Heart right ventricle (tissue), 16 donors: Measurements from ENCODE around the gene SLC6A12. TPM values are rescaled to one million over a fixed set of nuclear protein-coding genes. Genes with fewer than 3 reads are reported as not detected.

Experiments used
- ATAC-seq, 8 donors: fragments of 200-7000 bp; cut with Tn5 transposase; one replicate each; pipeline ENCODE4 v1.9.1; 2020; ENCODE audit warnings: mild to moderate bottlenecking in 8 of 8, moderate library complexity in 8 of 8, moderate number of reproducible peaks in 1 of 8
- DNase-seq, 2 donors: peaks; one replicate each; pipeline ENCODE4 v3.0.0-alpha.2; 2020
- H3K27ac ChIP-seq, 10 donors: fragments of 200-600 bp; sonication (generic) in 2 of 10; one replicate each; pipeline versions ENCODE4 v1.5.0 to v1.8.0; 2020 to 2022; ENCODE audit warnings: mild to moderate bottlenecking in 3 of 10
- H3K27me3 ChIP-seq, 7 donors: fragments of 200-600 bp; one replicate each; pipeline ENCODE4 v1.8.0; 2021 to 2022; ENCODE audit warnings: mild to moderate bottlenecking in 2 of 7
- H3K36me3 ChIP-seq, 9 donors: fragments of 200-600 bp; sonication (generic) in 1 of 9; one replicate each; pipeline versions ENCODE4 v1.5.0 to v1.8.0; 2020 to 2022; ENCODE audit warnings: mild to moderate bottlenecking in 2 of 9
- H3K4me1 ChIP-seq, 9 donors: fragments of 200-600 bp; sonication (generic) in 1 of 9; one replicate each; pipeline versions ENCODE4 v1.5.0 to v1.8.0; 2020 to 2022; ENCODE audit warnings: mild to moderate bottlenecking in 4 of 9
- H3K4me3 ChIP-seq, 10 donors: fragments of 200-600 bp; sonication (generic) in 2 of 10; one replicate each; pipeline versions ENCODE4 v1.5.0 to v1.8.0; 2020 to 2022; ENCODE audit warnings: mild to moderate bottlenecking in 7 of 10, moderate library complexity in 2 of 10
- H3K9me3 ChIP-seq, 11 donors: fragments of 200-600 bp in 10 of 11; sonication (generic) in 2 of 11; one replicate each; pipeline versions ENCODE4 v1.5.0 to v1.8.0; 2013 to 2022; ENCODE audit warnings: mild to moderate bottlenecking in 2 of 11, control low read depth in 1 of 11, moderate library complexity in 1 of 11
- WGBS, 2 donors: extraction: QIAGEN DNeasy Blood & Tissue Kit; methylation state at CpG; one replicate each; pipeline ENCODE4 v1.1.7; 2013; ENCODE audit warnings: inconsistent platforms in 1 of 2; 5-methylcytosine and 5-hydroxymethylcytosine counted together
- intact Hi-C, 10 donors: fragments of 100-400 bp; cut with DNase I; formaldehyde crosslinking; loops; one replicate each; pipeline versions ENCODE4 v1.11.1 to v1.14.2; 2022
- polyA plus RNA-seq, 2 donors: library from polyadenylated mRNA; stranded (reverse); fragments of 200-250 nt; gene quantifications; one replicate each; pipeline ENCODE4 v1.2.3, GENCODE V29; 2013
- total RNA-seq, 10 donors: library from RNA; stranded (reverse); fragmentation: NEBNext Ultra II Directional in 3 of 10; extraction: Animal tissue kit (Norgen Biotek cat#: 25700) in 3 of 10; gene quantifications; one replicate each; pipeline versions ENCODE4 v1.2.1 to v1.2.4, GENCODE V29; 2021 to 2023
- TF ChIP-seq, protein P1 (sequence below), 9 donors: fragments of 200-600 bp; sonication (generic) in 2 of 9; IDR thresholded peaks; one replicate each; pipeline versions ENCODE4 v1.5.0 to v1.8.0; 2021 to 2022; ENCODE audit warnings: antibody characterized with exemption in 9 of 9, mild to moderate bottlenecking in 5 of 9, moderate library complexity in 1 of 9
- donor health status: Arrhythmogenic right ventricular cardiomyopathy.
- donor health status: ischemic (EF 13 %, LVEDD 7.1; RV severe dilation, severe dysfunction).
- donor health status: healthy with polysubstance abuse.
- donor health status: DM: no; HTN: yes; CAD: no.
- donor health status: DM: no; HTN: no; CAD: no.
- donor health status: ischemic (EF 25% LVEDD 6.9; RV normal size, moderate dysfunction).
- donor health status: ischemic (EF 25% LVEDD 5.7; RV mildly dilated, moderate dysfunction).
- donor health status: healthy.
- donor health status: DM: yes; HTN: yes; CAD: no.
- donor health status: Ischemic cardiomyopathy.
- donor health status: ischemic (EF 35%, LVEDD 5.7; RV mildly dilated, moderate dysfunction).
- donor health status: nonischemic (EF 11% LVEDD 7.7; RV severe dilation, severe dysfunction).
- donor health status: DM: yes; HTN: yes; CAD: no.
- donor health status: PGD.
- donor health status: ischemic (EF 29% LVEDD 5.4; RV normal size, mild dysfunction).
- donor health status: nonischemic (EF 23%, LVEDD 6.1; RV moderate dilation, normal function).

The SLC6A12 gene
- total and polyA plus RNA-seq, 12 donors = 0.14 to 1.4 (median 0.74) TPM

DNA sequence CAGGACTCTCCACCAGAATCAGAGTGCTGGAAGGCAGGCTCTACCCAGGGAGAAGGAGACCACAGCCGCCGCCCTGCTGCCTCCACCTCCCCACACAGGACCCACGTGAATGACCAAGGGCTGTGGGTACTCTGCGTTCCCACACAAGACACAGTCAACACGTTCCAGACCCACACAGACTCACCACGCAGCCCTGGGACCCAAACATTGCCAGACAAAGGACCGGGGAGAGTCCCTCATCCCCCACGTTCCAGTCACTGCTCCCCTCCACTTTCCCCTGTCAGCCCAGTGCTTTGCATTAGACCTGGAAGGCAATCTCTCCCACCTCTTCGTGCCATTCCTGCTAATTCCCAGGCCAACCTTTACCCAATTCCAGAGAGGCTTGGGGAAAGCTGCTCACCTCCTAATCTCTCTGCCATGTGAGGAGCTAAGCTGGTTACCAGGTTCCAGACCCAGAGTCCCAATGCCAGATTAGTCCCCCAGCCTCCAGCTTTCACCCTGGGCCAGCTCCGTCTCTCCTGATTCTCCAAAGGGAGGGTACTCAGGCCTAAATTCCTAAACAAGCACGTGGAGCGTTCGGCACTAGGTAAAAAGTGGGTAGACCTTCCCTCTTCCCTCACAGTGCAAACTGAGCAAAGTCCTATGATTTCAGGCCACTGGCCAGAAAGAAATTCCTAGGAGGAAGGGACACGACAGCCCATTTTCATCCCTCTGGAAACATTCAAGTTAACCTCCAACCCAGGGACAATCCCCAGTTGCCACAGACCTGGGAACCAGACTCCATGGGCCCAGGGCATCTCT, 43.8 kb upstream of the SLC6A12 start:
- no peak for ATAC-seq
- H3K27me3 ChIP-seq = peaks cover 0 to 14% (median 6%) of the 10 kb centered on the region in 7 donors
- intact Hi-C loops = no loop called here
- no peak overlapping the region for H3K27ac ChIP-seq
- TF ChIP-seq, protein P1, sequence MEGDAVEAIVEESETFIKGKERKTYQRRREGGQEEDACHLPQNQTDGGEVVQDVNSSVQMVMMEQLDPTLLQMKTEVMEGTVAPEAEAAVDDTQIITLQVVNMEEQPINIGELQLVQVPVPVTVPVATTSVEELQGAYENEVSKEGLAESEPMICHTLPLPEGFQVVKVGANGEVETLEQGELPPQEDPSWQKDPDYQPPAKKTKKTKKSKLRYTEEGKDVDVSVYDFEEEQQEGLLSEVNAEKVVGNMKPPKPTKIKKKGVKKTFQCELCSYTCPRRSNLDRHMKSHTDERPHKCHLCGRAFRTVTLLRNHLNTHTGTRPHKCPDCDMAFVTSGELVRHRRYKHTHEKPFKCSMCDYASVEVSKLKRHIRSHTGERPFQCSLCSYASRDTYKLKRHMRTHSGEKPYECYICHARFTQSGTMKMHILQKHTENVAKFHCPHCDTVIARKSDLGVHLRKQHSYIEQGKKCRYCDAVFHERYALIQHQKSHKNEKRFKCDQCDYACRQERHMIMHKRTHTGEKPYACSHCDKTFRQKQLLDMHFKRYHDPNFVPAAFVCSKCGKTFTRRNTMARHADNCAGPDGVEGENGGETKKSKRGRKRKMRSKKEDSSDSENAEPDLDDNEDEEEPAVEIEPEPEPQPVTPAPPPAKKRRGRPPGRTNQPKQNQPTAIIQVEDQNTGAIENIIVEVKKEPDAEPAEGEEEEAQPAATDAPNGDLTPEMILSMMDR (IDR thresholded peaks at IDR 0.05) = no peak
- H3K4me1 ChIP-seq = peaks cover 0 to 6% (median 0%) of the 10 kb centered on the region in 9 donors
- H3K36me3 ChIP-seq = no peaks in the 10 kb centered on the region
- H3K9me3 ChIP-seq = no peaks in the 10 kb centered on the region
- 61 to 64% methylated on average over 14 of the region's 14 CpGs for WGBS, 2 donors
- DNase-seq = no peak
- no peak overlapping the region for H3K4me3 ChIP-seq

DNA sequence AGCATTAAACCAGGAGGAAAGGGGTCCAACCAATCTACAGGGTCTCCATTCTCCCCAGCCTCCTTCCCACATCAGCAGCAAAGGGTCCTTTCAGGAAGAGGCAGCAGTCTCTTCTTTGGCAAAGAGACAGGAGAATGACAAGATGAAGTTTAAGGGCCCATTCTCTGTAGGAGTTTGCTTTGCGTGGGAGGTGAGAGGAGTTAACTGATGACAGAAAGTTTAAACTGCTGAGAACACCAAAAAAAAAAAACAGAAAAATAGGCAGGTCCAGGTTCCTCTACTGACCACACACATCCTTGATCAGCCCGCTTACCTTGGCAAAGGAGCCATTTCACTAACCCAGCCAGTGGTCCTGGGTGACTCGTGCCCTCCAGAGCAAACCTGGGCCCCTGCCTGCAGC, 43.0 kb upstream of the SLC6A12 start:
- WGBS, 2 donors = 68 to 77% methylated on average over 3 of the region's 3 CpGs
- H3K4me3 ChIP-seq = no peak overlapping the region
- H3K9me3 ChIP-seq = no peaks in the 10 kb centered on the region
- intact Hi-C loops = no loop called here
- H3K4me1 ChIP-seq = no peaks in the 10 kb centered on the region
- H3K36me3 ChIP-seq = no peaks in the 10 kb centered on the region
- DNase-seq (no peak), ATAC-seq (no peak)
- H3K27me3 ChIP-seq = peaks cover 0 to 14% (median 6%) of the 10 kb centered on the region in 7 donors
- H3K27ac ChIP-seq = no peak overlapping the region
- TF ChIP-seq, protein P1 (IDR thresholded peaks at IDR 0.05) = no peak

DNA sequence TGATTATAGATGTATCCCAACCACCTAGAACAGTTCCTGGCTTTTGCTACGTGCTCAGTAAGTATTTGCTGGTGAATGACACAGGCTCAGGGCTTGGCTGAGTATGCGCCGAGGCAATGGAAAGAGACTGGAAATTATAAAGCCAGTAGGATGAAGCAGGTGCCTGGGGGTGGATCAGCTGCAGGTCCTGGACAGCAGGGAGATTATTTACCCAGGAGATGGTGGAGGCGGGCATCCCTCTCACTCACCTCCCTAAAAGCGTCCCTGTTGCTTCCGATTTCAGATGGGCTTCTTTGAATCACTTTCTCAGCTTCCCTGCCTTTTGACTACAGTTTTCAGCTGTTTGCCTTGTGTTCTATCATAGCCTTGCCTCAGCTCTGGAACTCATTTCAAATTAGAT, 42.3 kb upstream of the SLC6A12 start:
- Histone ChIP-seq H3K27ac (no peak overlapping the region), H3K9me3 (no peaks in the 10 kb centered on the region), H3K36me3 (no peaks in the 10 kb centered on the region), H3K4me3 (no peak overlapping the region), H3K4me1 (no peaks in the 10 kb centered on the region), H3K27me3 (peaks cover 0 to 14% (median 6%) of the 10 kb centered on the region in 7 donors)
- 91 to 92% methylated on average over 6 of the region's 6 CpGs for WGBS, 2 donors
- TF ChIP-seq, protein P1 (IDR thresholded peaks at IDR 0.05) = no peak
- ATAC-seq (no peak), DNase-seq (no peak)
- intact Hi-C loops = no loop called here

DNA sequence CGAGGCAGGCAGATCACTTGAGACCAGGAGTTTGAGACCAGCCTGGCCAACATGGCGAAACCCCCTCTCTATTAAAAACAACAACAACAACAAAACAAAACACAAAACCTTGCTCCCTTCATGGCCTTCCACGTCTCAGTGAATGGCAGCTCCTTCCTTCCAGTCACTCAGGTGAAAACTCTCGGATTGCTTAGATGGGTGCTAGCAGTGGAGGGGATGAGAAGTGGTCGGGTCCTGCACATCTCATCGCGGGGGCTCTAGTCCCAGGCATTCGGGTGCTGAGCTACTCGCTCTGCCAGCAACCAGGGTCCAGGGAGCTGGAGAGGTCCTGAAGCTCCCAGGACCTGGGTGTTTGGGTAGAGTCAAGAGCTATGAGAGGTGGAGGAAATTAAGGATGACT, 41.0 kb upstream of the SLC6A12 start:
- H3K36me3 ChIP-seq = no peaks in the 10 kb centered on the region
- peaks cover 0 to 14% (median 2%) of the 10 kb centered on the region in 7 donors for H3K27me3 ChIP-seq
- no peaks in the 10 kb centered on the region for H3K9me3 ChIP-seq
- H3K4me1 ChIP-seq = no peaks in the 10 kb centered on the region
- DNase-seq = no peak
- no peak overlapping the region for H3K27ac ChIP-seq
- WGBS, 2 donors = 81 to 87% methylated on average over 9 of the region's 9 CpGs
- intact Hi-C loops = no loop called here
- TF ChIP-seq, protein P1 (IDR thresholded peaks at IDR 0.05) = no peak
- H3K4me3 ChIP-seq = no peak overlapping the region
- ATAC-seq = no peak
